8988T (cell line): ENCODE data around the gene TEX44.

Experiments
- DNase-seq: peaks from one replicate; pipeline ENCODE4 v3.0.0; 2011

Gene TEX44

GRCh38 chr2:231634951-231635875, 42.5 kb downstream of the TEX44 start:
- DNase-seq: no peak

DNA sequence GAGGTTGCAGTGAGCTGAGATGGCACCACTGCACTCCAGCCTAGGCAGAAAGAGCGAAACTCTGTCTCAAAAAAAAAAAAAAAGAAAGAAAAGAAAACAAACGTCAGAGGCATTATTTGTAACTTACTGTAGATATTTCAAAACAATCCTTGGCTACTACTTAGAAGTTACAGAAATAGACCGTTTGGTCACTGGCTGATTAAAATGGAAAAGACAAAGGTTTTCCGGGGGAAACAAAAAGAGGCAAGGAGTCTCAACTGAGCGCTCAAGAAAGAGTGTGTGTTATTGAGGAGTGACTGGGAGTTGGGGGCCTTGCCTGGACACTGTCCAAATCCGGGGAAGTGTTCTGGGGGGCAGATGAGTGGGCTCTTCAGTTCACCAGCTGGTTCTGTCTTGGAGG, 47.6 kb downstream of the TEX44 start:
- DNase-seq: no peak

DNA sequence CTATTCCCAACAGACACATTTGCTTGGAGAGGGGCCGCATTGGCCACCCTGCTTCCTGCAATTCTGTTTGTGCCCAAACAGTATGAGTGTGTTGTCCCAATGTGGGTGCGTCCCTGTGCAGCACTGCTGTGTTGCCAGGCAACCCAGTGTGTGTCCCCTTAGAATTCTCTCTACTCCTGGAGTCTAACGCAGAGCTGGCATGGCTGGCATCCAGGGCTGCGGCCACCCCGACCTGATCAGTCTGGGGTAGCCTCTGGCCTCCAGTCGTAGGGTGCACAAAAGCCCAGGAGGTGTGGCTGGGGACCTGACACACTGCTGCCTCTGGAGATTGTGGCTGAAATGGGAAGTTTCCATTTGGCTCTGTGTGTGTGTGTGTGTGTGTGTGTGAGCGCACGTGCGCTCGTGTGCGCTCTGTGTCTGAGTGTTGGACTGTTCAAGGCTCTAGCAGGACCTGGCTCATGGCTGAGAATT, 48.0 kb downstream of the TEX44 start:
- no peak for DNase-seq

DNA sequence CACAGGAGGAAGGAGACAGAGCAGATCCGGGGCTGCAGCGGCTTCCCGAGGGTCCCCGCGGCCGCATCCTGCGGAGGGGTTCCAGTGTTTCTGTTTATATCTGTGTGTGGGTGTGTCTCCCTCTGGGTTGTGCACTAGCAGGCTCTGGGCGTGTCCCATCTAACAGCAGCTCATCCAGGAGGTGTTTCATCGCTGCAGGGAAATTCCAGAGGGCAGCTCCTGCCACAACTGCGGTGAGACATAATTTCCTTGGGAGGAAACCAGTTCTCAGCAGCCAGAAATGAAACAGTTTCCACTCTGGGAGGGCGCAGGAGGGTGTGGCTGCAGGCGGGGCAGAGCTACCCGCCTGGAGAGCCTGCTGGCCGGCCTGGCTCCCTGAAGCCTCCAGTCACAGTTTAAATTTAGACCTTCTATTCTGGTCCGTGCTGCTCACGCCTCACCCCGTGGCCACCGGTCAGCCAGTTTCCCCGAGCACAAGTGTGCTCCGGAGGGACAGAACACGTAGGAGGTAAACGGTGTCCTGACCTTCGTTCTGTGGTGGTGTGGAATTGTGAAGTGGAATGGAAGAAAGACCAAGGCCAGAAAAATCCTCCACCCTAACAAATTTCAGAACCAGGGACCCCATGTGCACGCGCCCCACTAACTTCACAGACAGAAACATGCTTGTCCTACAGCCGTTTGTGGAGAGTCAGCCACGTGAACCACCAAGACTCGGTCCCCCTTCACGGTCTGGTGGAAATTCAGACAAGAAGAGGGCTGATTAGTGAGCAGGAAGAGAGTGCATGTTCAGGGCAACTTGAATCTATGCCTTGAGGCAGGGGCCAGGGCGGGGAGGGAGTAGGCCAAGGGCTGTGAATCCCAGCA, 50.2 kb downstream of the TEX44 start:
- DNase-seq: peak; percentile 82

DNA sequence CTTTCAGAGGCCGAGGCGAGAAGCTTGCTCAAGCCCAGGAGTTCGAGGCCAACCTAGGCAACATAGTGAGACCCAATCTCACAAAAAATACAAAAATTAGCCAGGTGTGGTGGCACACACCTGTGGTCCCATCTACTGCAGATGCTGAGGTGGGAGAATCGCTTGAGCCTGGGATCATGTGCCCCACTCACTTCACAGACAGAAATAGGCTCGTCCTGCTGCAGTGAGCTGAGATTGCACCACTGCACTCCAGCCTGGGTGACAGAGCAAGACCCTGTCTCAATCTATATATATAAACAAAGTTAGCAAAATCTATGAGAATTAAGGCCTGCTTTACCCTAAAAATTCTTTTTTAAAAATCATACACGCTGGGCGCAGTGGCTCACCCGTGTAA, 50.8 kb downstream of the TEX44 start:
- DNase-seq: no peak
